ENCODE results near the gene ALG6.

DNA sequence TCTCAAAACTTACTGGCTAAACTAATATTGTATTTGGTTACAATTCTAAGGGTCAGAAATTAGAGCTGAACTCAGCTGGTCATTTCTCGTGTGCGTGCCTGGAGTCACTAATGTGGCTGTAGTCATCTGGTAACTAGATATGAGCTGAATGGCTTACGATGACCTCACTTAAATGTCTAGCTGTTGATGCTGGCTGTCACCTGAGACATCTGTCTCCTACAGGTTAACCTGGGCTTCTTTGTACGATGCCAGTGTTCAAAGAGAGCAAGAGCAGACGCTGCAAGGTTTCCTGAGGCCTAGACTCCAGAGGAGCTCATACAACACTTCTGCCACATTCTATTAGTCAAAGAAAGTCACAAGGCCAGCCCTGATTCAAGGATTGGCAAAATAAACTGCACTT lies 17.1 kb upstream of the ALG6 start:
- TF ChIP-seq SRSF1 (optimal IDR thresholded peaks at IDR 0.05; ENCODE audit: low read depth, low read length) (no peak), FOXM1 (CRISPR knock-in tag; IDR thresholded peaks at IDR 0.05) (no peak), TRIM24 (CRISPR knock-in tag; IDR thresholded peaks at IDR 0.05) (no peak), ETV6 (CRISPR knock-in tag; conservative IDR thresholded peaks at IDR 0.05) (no peak), MAF1 (CRISPR knock-in tag; IDR thresholded peaks at IDR 0.05; ENCODE audit: borderline replicate concordance) (no peak), SSRP1 (CRISPR knock-in tag; IDR thresholded peaks at IDR 0.05) (no peak), MTF1 (CRISPR knock-in tag; IDR thresholded peaks at IDR 0.05) (no peak), ZNF841 (CRISPR knock-in tag; IDR thresholded peaks at IDR 0.05; ENCODE audit: borderline replicate concordance) (no peak), ZNF768 (CRISPR knock-in tag; IDR thresholded peaks at IDR 0.05) (no peak), HCFC1 (IDR thresholded peaks at IDR 0.05; ENCODE audit: low read depth, low read length) (no peak), ELF4 (CRISPR knock-in tag; IDR thresholded peaks at IDR 0.05; ENCODE audit: borderline replicate concordance) (no peak)
- TF ChIP-seq, protein P1, sequence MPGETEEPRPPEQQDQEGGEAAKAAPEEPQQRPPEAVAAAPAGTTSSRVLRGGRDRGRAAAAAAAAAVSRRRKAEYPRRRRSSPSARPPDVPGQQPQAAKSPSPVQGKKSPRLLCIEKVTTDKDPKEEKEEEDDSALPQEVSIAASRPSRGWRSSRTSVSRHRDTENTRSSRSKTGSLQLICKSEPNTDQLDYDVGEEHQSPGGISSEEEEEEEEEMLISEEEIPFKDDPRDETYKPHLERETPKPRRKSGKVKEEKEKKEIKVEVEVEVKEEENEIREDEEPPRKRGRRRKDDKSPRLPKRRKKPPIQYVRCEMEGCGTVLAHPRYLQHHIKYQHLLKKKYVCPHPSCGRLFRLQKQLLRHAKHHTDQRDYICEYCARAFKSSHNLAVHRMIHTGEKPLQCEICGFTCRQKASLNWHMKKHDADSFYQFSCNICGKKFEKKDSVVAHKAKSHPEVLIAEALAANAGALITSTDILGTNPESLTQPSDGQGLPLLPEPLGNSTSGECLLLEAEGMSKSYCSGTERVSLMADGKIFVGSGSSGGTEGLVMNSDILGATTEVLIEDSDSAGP (CRISPR knock-in tag; IDR thresholded peaks at IDR 0.05; ENCODE audit: borderline replicate concordance) = no peak
- TF ChIP-seq, protein P2, sequence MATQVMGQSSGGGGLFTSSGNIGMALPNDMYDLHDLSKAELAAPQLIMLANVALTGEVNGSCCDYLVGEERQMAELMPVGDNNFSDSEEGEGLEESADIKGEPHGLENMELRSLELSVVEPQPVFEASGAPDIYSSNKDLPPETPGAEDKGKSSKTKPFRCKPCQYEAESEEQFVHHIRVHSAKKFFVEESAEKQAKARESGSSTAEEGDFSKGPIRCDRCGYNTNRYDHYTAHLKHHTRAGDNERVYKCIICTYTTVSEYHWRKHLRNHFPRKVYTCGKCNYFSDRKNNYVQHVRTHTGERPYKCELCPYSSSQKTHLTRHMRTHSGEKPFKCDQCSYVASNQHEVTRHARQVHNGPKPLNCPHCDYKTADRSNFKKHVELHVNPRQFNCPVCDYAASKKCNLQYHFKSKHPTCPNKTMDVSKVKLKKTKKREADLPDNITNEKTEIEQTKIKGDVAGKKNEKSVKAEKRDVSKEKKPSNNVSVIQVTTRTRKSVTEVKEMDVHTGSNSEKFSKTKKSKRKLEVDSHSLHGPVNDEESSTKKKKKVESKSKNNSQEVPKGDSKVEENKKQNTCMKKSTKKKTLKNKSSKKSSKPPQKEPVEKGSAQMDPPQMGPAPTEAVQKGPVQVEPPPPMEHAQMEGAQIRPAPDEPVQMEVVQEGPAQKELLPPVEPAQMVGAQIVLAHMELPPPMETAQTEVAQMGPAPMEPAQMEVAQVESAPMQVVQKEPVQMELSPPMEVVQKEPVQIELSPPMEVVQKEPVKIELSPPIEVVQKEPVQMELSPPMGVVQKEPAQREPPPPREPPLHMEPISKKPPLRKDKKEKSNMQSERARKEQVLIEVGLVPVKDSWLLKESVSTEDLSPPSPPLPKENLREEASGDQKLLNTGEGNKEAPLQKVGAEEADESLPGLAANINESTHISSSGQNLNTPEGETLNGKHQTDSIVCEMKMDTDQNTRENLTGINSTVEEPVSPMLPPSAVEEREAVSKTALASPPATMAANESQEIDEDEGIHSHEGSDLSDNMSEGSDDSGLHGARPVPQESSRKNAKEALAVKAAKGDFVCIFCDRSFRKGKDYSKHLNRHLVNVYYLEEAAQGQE (IDR thresholded peaks at IDR 0.05; ENCODE audit: borderline replicate concordance in 1 of 2, low read depth in 1 of 2, low read length in 2 of 2) = no peak
- TF ChIP-seq, protein P3, sequence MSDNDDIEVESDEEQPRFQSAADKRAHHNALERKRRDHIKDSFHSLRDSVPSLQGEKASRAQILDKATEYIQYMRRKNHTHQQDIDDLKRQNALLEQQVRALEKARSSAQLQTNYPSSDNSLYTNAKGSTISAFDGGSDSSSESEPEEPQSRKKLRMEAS (IDR thresholded peaks at IDR 0.05) = no peak
